HG03280 (cell line): Measurements from ENCODE around the gene IRF4.

ENCODE experiments used
- ATAC-seq: cut with Tn5 transposase; IDR thresholded peaks from one replicate; pipeline ENCODE4 v1.9.1; 2021; ENCODE audit warnings: mild to moderate bottlenecking, moderate library complexity; ENCODE audit not compliant: unreplicated experiment

Gene IRF4

GRCh38 chr6:453152-453551, 61.6 kb downstream of the IRF4 start:
- no peak for ATAC-seq

DNA sequence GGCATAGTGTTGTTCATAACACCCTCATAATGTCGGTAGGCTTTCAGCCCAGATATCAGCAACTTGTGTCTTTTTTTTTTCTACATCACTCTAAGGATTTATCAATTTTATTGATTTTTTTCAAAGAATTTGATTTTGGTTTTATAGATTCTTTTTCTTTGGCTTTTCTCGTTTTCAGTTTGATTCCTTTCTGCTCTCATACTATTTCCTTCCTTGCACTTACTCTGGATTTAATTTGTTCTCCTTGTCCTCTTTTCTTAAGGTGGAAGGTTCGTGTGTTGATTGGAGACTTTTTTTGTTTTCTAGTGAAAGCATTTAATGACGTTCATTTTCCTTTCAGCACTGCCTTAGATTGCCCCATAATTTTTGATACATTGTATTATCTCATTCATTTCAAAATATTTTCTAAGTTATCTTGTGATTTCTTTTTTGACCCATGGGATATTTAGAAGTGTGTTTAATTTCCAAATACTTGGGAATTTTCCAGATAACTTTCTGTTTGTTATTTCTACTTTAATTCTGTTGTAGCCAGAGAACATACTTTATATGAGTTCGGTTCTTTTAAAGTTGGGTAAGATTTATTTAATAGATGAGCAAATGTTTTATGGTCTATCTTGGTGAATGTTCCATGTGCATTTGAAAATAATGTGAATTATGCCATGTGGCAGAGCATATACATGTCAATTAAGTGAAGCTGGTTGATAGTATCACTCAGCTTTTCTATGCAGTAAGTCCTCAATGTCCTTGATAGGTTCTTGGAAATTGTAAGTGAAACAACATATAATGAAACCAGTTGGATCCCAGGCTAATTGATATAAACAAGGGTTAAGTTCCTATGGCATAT, 62.8 kb downstream of the IRF4 start:
- no peak for ATAC-seq

- ATAC-seq, result no peak
Measured at GRCh38 chr6:455006-455585, 63.5 kb downstream of the IRF4 start.

DNA sequence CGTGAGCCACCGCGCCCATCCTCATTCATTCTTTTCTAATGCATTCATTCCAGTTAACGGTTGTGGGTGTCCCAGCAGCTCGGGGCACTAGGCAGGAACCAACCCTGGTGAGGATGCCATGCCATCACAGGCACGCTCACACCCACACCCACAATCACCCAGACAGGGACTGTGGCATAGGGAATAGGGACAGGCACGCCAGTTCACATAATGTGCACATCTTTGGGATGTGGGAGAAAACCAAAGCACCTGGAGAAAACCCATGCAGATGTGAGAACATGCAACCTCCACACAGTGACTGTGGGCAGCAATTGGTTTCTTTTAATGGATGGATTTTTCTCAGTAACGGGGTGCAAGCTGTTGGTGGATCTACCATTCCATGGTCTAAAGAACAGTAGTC, 64.3 kb downstream of the IRF4 start:
- ATAC-seq, result no peak

GRCh38 chr6:456358-456867, 64.9 kb downstream of the IRF4 start:
- no peak for ATAC-seq

DNA sequence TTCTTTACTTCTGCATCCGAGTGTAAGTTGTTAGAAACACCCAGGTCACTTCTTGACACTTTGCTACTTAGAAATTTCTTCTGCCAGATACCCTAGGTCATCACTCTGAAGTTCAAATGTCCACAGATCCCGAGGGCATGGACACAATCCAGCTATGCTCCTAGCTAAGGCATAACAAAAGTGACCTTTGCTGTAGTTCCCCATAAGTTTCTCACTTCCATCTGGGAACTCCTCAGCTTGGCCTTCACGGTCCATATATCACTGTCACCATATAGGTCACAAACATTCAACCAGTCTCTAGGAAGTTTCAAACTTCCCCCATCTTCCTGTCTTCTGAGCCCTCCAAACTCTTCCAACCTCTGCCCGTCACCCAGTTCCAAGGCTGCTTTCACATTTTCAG, 65.3 kb downstream of the IRF4 start:
- no peak for ATAC-seq
